ENCODE measurements around the gene TYW3. TPM values are rescaled to one million over a fixed set of nuclear protein-coding genes. Genes with fewer than 3 reads are reported as not detected.

Gene TYW3
- total RNA-seq, 1 experiment from 2014 or later = 31.3 TPM

GRCh38 chr1:74790453-74790852 is 57.5 kb downstream of the TYW3 start:
- CTCF ChIA-PET = no interaction called here
- TF ChIP-seq, protein P1, sequence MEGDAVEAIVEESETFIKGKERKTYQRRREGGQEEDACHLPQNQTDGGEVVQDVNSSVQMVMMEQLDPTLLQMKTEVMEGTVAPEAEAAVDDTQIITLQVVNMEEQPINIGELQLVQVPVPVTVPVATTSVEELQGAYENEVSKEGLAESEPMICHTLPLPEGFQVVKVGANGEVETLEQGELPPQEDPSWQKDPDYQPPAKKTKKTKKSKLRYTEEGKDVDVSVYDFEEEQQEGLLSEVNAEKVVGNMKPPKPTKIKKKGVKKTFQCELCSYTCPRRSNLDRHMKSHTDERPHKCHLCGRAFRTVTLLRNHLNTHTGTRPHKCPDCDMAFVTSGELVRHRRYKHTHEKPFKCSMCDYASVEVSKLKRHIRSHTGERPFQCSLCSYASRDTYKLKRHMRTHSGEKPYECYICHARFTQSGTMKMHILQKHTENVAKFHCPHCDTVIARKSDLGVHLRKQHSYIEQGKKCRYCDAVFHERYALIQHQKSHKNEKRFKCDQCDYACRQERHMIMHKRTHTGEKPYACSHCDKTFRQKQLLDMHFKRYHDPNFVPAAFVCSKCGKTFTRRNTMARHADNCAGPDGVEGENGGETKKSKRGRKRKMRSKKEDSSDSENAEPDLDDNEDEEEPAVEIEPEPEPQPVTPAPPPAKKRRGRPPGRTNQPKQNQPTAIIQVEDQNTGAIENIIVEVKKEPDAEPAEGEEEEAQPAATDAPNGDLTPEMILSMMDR (IDR thresholded peaks at IDR 0.05; ENCODE audit: unreplicated experiment) = no peak
- Mint-ChIP-seq H3K9me3 (ENCODE audit: low read depth, unreplicated experiment) (no peaks in the 10 kb centered on the region), H3K4me3 (ENCODE audit: low read depth, unreplicated experiment) (no peak overlapping the region), H3K27me3 (ENCODE audit: unreplicated experiment) (no peaks in the 10 kb centered on the region), H3K27ac (ENCODE audit: unreplicated experiment) (no peak overlapping the region), H3K36me3 (ENCODE audit: insufficient read depth, unreplicated experiment) (no peaks in the 10 kb centered on the region), H3K4me1 (ENCODE audit: low read depth, unreplicated experiment) (peaks cover 17% of the 10 kb centered on the region)
- no TSS peak for BruUV-seq (replicated peaks)
- intact Hi-C loops (cut with micrococcal nuclease; ENCODE audit: unreplicated experiment) = no loop called here
- DNase-seq = no peak

DNA sequence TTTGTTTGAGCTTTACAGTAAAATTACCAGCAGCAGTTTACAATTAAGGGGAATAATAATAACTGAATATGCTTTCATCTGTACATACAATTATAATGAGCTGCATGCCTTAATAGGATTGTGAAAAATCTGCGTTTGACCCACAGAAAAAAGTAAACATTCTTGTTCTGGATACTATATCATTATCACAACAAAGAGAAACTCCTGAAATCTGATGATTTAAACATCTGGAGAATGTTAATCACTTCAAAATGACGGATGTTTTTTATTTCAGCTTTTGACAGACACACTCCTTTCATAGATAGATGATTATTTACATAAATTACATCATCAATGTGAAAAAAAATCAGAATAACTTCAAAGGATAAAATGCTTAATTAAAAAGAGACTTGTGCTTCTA is 58.5 kb downstream of the TYW3 start:
- DNase-seq = no peak
- CTCF ChIA-PET = no interaction called here
- Mint-ChIP-seq H3K36me3 (ENCODE audit: insufficient read depth, unreplicated experiment) (no peaks in the 10 kb centered on the region), H3K27ac (ENCODE audit: unreplicated experiment) (no peak overlapping the region), H3K4me1 (ENCODE audit: low read depth, unreplicated experiment) (peaks cover 17% of the 10 kb centered on the region), H3K27me3 (ENCODE audit: unreplicated experiment) (no peaks in the 10 kb centered on the region), H3K4me3 (ENCODE audit: low read depth, unreplicated experiment) (no peak overlapping the region), H3K9me3 (ENCODE audit: low read depth, unreplicated experiment) (no peaks in the 10 kb centered on the region)
- BruUV-seq (replicated peaks) = no TSS peak
- TF ChIP-seq, protein P1 (IDR thresholded peaks at IDR 0.05; ENCODE audit: unreplicated experiment) = no peak
- intact Hi-C loops (cut with micrococcal nuclease; ENCODE audit: unreplicated experiment) = no loop called here

GRCh38 chr1:74799119-74799657 is 66.2 kb downstream of the TYW3 start:
- TF ChIP-seq, protein P1 (IDR thresholded peaks at IDR 0.05; ENCODE audit: unreplicated experiment) = no peak
- H3K4me1 Mint-ChIP-seq (ENCODE audit: low read depth, unreplicated experiment) = no peaks in the 10 kb centered on the region
- H3K4me3 Mint-ChIP-seq (ENCODE audit: low read depth, unreplicated experiment) = no peak overlapping the region

DNA sequence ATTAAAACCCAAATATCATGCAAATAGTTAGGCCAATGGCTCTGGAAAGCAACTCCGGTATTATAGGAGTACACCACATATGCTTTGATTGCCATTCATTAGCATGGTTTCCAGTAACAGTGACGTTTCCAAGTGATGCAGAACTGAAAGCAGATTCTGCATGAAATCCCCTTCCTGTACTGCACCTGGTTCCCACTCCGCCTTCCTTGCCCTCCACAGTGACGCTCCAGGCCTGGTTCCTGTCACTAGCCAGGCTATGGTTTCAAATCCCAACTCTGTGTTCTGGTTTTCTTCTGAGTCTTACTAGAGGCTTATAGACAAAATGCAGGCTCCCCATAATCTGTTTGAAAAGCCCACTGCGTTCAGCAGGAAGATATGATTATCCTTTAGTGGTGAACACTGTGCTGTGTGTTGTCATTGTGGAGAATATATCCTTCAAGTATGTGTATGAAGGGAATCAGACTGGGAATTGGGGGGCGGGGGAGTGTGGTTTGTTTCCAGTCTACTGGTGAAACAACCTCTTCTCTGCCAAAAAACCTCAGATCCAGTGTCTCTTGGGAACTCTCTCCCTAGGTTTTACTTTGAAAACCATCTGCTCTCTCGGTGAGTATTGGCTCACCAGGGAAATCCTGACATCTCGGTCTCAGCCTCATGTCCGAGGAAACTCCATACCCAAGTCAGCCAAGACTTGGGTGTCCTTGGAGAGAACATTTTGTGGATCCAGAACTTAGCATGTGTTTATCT is 78.7 kb downstream of the TYW3 start:
- DNase-seq = no peak
- Mint-ChIP-seq H3K9me3 (ENCODE audit: low read depth, unreplicated experiment) (peaks cover 3% of the 10 kb centered on the region), H3K4me1 (ENCODE audit: low read depth, unreplicated experiment) (no peaks in the 10 kb centered on the region), H3K27me3 (ENCODE audit: unreplicated experiment) (no peaks in the 10 kb centered on the region), H3K27ac (ENCODE audit: unreplicated experiment) (no peak overlapping the region), H3K4me3 (ENCODE audit: low read depth, unreplicated experiment) (no peak overlapping the region), H3K36me3 (ENCODE audit: insufficient read depth, unreplicated experiment) (no peaks in the 10 kb centered on the region)
- intact Hi-C loops (cut with micrococcal nuclease; ENCODE audit: unreplicated experiment) = no loop called here
- CTCF ChIA-PET = no interaction called here
- TF ChIP-seq, protein P1 (IDR thresholded peaks at IDR 0.05; ENCODE audit: unreplicated experiment) = no peak
- BruUV-seq (replicated peaks) = no TSS peak

More at GRCh38 chr1:74799119-74799657, 66.2 kb downstream of the TYW3 start:
- BruUV-seq (replicated peaks) = no TSS peak
- Mint-ChIP-seq H3K36me3 (ENCODE audit: insufficient read depth, unreplicated experiment) (no peaks in the 10 kb centered on the region), H3K27ac (ENCODE audit: unreplicated experiment) (no peak overlapping the region), H3K27me3 (ENCODE audit: unreplicated experiment) (no peaks in the 10 kb centered on the region), H3K9me3 (ENCODE audit: low read depth, unreplicated experiment) (peaks cover 4% of the 10 kb centered on the region)
- CTCF ChIA-PET = no interaction called here
- intact Hi-C loops (cut with micrococcal nuclease; ENCODE audit: unreplicated experiment) = no loop called here
- DNase-seq = no peak

Data from Calu3 (cell line).